T-helper 2 cell (primary cell): ENCODE measurements around the gene USH1G.

ENCODE experiments used
- DNase-seq, 5 experiments: peaks; one replicate each; pipeline versions ENCODE4 v3.0.0 to v3.0.0-alpha.2; 2012 to 2022

USH1G gene

GRCh38 chr17:74954115-74954514 is 31.1 kb upstream of the USH1G start:
- no peak for DNase-seq

GRCh38 chr17:74953134-74953687 is 30.2 kb upstream of the USH1G start:
- no peak for DNase-seq

- no peak for DNase-seq
These were observed 29.5 kb upstream of the USH1G start for GRCh38 chr17:74952431-74953133.

- no peak for DNase-seq
These were observed 28.8 kb upstream of the USH1G start for GRCh38 chr17:74951680-74952421.

GRCh38 chr17:74951065-74951464 is 28.0 kb upstream of the USH1G start:
- no peak for DNase-seq

- DNase-seq, result no peak
These were observed 27.2 kb upstream of the USH1G start for GRCh38 chr17:74950207-74950606.

GRCh38 chr17:74949455-74950115 is 26.5 kb upstream of the USH1G start:
- no peak for DNase-seq

- no peak for DNase-seq
These were observed 24.1 kb upstream of the USH1G start for GRCh38 chr17:74947041-74947754.

- no peak for DNase-seq
These were observed 23.6 kb upstream of the USH1G start for GRCh38 chr17:74946641-74947040.

- no peak for DNase-seq
These were observed 22.5 kb upstream of the USH1G start for GRCh38 chr17:74945543-74945942.

GRCh38 chr17:74943808-74944522 is 20.9 kb upstream of the USH1G start:
- DNase-seq, result no peak

- DNase-seq, result no peak
These were observed 18.2 kb upstream of the USH1G start for GRCh38 chr17:74941128-74941725.

GRCh38 chr17:74939534-74939933 is 16.5 kb upstream of the USH1G start:
- no peak for DNase-seq

GRCh38 chr17:74938194-74938950 is 15.3 kb upstream of the USH1G start:
- DNase-seq, result no peak

GRCh38 chr17:74937064-74938051 is 14.3 kb upstream of the USH1G start:
- no peak for DNase-seq

GRCh38 chr17:74936470-74936799 is 13.4 kb upstream of the USH1G start:
- no peak for DNase-seq

GRCh38 chr17:74935585-74936469 is 12.8 kb upstream of the USH1G start, which contains the start of gene OTOP3:
OTOP3 (plus strand) TSS chr17:74935898; CDS start chr17:74935922, 24 bp downstream.
- no peak for DNase-seq

GRCh38 chr17:74935048-74935447 is 12.0 kb upstream of the USH1G start:
- DNase-seq, result no peak
